ENCODE measurements around the gene TMOD1. TPM values are rescaled to one million over a fixed set of nuclear protein-coding genes. Genes with fewer than 3 reads are reported as not detected.

TMOD1 gene
- total and polyA plus RNA-seq, 2 experiments from 2014 or later, result 0.69 to 4.5 TPM

DNA sequence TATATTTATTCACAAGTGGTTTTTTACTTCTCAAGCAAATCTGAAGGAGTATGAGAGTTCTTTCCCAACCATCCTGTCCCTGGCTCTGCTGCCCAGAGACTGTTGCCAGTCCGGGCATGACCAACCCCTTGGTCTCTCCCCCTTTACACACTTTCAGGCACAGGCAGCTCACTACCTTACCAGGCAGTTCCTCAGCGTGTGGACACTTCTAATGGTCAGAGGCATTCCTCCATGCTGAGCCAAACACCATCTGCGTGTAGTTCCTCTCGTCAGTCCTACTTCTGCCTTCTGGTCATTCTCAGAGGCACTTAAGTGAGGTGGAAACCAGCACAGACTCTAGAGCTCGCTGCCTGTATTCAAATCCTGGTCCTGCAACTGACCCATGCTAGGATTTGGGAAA, 75.6 kb downstream of the TMOD1 start:
- Mint-ChIP-seq H3K27ac (no peak overlapping the region), H3K9me3 (peaks cover 4% of the 10 kb centered on the region; the same call in 2 of the 3 replicates), H3K4me3 (no peak overlapping the region), H3K27me3 (ENCODE audit: insufficient read depth, low read depth, poor library complexity) (peaks cover 2% of the 10 kb centered on the region), H3K36me3 (ENCODE audit: low read depth) (no peaks in the 10 kb centered on the region), H3K4me1 (no peaks in the 10 kb centered on the region)
- Histone ChIP-seq H3K79me2 (replicated peaks; ENCODE audit: insufficient read depth) (no peaks in the 10 kb centered on the region), H2AFZ (no peak overlapping the region), H3K4me1 (ENCODE audit: insufficient read depth) (no peaks in the 10 kb centered on the region), H3F3A (replicated peaks; ENCODE audit: low read depth) (no peaks in the 10 kb centered on the region), H3K27me3 (ENCODE audit: insufficient read depth) (no peaks in the 10 kb centered on the region), H4K20me1 (replicated peaks; ENCODE audit: insufficient read depth) (no peaks in the 10 kb centered on the region), H3K9me2 (ENCODE audit: insufficient read depth) (no peaks in the 10 kb centered on the region), H3K4me2 (no peak overlapping the region), H3K36me3 (ENCODE audit: insufficient read depth) (no peaks in the 10 kb centered on the region), H3K4me3 (no peak overlapping the region), H3K27ac (ENCODE audit: low read depth) (no peak overlapping the region)
- no peak for ATAC-seq
- DNase-seq (ENCODE audit: low spot score), result no peak
- TF ChIP-seq, protein P1, sequence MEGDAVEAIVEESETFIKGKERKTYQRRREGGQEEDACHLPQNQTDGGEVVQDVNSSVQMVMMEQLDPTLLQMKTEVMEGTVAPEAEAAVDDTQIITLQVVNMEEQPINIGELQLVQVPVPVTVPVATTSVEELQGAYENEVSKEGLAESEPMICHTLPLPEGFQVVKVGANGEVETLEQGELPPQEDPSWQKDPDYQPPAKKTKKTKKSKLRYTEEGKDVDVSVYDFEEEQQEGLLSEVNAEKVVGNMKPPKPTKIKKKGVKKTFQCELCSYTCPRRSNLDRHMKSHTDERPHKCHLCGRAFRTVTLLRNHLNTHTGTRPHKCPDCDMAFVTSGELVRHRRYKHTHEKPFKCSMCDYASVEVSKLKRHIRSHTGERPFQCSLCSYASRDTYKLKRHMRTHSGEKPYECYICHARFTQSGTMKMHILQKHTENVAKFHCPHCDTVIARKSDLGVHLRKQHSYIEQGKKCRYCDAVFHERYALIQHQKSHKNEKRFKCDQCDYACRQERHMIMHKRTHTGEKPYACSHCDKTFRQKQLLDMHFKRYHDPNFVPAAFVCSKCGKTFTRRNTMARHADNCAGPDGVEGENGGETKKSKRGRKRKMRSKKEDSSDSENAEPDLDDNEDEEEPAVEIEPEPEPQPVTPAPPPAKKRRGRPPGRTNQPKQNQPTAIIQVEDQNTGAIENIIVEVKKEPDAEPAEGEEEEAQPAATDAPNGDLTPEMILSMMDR (conservative IDR thresholded peaks at IDR 0.05; ENCODE audit: low read depth in 2 of 2), result no peak
- TF ChIP-seq ZNF331 (CRISPR knock-in tag; IDR thresholded peaks at IDR 0.05; ENCODE audit: low read depth) (no peak), EZH2 (IDR thresholded peaks at IDR 0.05; ENCODE audit: low read depth, unreplicated experiment) (no peak), NANOG (IDR thresholded peaks at IDR 0.05; ENCODE audit: borderline replicate concordance) (no peak)
- TF ChIP-seq, protein P2, sequence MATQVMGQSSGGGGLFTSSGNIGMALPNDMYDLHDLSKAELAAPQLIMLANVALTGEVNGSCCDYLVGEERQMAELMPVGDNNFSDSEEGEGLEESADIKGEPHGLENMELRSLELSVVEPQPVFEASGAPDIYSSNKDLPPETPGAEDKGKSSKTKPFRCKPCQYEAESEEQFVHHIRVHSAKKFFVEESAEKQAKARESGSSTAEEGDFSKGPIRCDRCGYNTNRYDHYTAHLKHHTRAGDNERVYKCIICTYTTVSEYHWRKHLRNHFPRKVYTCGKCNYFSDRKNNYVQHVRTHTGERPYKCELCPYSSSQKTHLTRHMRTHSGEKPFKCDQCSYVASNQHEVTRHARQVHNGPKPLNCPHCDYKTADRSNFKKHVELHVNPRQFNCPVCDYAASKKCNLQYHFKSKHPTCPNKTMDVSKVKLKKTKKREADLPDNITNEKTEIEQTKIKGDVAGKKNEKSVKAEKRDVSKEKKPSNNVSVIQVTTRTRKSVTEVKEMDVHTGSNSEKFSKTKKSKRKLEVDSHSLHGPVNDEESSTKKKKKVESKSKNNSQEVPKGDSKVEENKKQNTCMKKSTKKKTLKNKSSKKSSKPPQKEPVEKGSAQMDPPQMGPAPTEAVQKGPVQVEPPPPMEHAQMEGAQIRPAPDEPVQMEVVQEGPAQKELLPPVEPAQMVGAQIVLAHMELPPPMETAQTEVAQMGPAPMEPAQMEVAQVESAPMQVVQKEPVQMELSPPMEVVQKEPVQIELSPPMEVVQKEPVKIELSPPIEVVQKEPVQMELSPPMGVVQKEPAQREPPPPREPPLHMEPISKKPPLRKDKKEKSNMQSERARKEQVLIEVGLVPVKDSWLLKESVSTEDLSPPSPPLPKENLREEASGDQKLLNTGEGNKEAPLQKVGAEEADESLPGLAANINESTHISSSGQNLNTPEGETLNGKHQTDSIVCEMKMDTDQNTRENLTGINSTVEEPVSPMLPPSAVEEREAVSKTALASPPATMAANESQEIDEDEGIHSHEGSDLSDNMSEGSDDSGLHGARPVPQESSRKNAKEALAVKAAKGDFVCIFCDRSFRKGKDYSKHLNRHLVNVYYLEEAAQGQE (IDR thresholded peaks at IDR 0.05; ENCODE audit: unreplicated experiment), result no peak
- TF ChIP-seq, protein P3, sequence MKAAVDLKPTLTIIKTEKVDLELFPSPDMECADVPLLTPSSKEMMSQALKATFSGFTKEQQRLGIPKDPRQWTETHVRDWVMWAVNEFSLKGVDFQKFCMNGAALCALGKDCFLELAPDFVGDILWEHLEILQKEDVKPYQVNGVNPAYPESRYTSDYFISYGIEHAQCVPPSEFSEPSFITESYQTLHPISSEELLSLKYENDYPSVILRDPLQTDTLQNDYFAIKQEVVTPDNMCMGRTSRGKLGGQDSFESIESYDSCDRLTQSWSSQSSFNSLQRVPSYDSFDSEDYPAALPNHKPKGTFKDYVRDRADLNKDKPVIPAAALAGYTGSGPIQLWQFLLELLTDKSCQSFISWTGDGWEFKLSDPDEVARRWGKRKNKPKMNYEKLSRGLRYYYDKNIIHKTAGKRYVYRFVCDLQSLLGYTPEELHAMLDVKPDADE (IDR thresholded peaks at IDR 0.05), result no peak

DNA sequence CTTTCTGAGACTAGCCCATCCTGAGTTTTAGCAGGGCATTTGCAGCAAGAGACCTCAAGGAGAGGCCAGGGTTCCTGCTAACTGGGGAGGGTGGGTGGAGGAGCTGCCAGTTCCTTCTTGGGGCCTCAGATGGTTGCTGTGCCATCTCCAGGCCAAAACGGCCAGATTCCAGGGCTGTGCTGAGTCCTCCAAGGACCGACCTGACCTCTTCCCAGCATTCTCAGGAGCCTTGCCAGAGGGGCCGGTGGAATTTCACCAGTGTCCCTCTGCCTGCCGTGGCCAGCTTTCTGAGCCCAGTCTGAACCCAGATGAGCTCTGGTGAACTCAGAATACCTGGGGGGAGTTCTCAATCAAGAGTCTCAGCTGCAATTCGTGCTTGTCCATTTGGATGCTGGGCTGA, 77.4 kb downstream of the TMOD1 start:
- Histone ChIP-seq H3K27ac (ENCODE audit: low read depth) (no peak overlapping the region), H3K4me1 (ENCODE audit: insufficient read depth) (no peaks in the 10 kb centered on the region), H3K4me3 (no peak overlapping the region), H3K4me2 (no peak overlapping the region), H3F3A (replicated peaks; ENCODE audit: low read depth) (no peaks in the 10 kb centered on the region), H3K36me3 (ENCODE audit: insufficient read depth) (no peaks in the 10 kb centered on the region), H3K27me3 (ENCODE audit: insufficient read depth) (no peaks in the 10 kb centered on the region), H2AFZ (no peak overlapping the region), H4K20me1 (replicated peaks; ENCODE audit: insufficient read depth) (no peaks in the 10 kb centered on the region), H3K9me2 (ENCODE audit: insufficient read depth) (no peaks in the 10 kb centered on the region), H3K79me2 (replicated peaks; ENCODE audit: insufficient read depth) (no peaks in the 10 kb centered on the region)
- no peak for ATAC-seq
- Mint-ChIP-seq H3K36me3 (ENCODE audit: low read depth) (no peaks in the 10 kb centered on the region), H3K4me3 (no peak overlapping the region), H3K27ac (no peak overlapping the region), H3K27me3 (ENCODE audit: insufficient read depth, low read depth, poor library complexity) (no peaks in the 10 kb centered on the region), H3K9me3 (no peaks in the 10 kb centered on the region; the same call in 1 of the 3 replicates), H3K4me1 (no peaks in the 10 kb centered on the region)
- DNase-seq (ENCODE audit: low spot score), result no peak
- TF ChIP-seq EZH2phosphoT487 (IDR thresholded peaks at IDR 0.05; ENCODE audit: unreplicated experiment), result no peak

Measured in GM23338 (cell line).